Parathyroid adenoma (tissue), 2 donors: ENCODE results near the gene MOCOS.

Experiments used
- H2AFZ ChIP-seq: fragments of 300-600 bp; sonication (generic); one replicate; pipeline ENCODE4 v1.7.0; 2017; ENCODE audit warnings: antibody characterized with exemption, mild to moderate bottlenecking
- H3K27ac ChIP-seq: fragments of 300-600 bp; sonication (generic); one replicate; pipeline ENCODE4 v1.7.0; 2017
- H3K27me3 ChIP-seq: fragments of 300-600 bp; sonication (generic); one replicate; pipeline ENCODE4 v1.7.0; 2017; ENCODE audit warnings: low read length; ENCODE audit not compliant: control insufficient read depth, insufficient read depth
- H3K36me3 ChIP-seq: fragments of 300-600 bp; sonication (generic); one replicate; pipeline ENCODE4 v1.7.0; 2017; ENCODE audit warnings: low read length; ENCODE audit not compliant: control insufficient read depth, insufficient read depth
- H3K4me1 ChIP-seq: fragments of 300-600 bp; sonication (generic); one replicate; pipeline ENCODE4 v1.7.0; 2017; ENCODE audit warnings: control low read depth
- H3K4me2 ChIP-seq: fragments of 300-600 bp; sonication (generic); one replicate; pipeline ENCODE4 v1.7.0; 2017; ENCODE audit warnings: low read length
- H3K4me3 ChIP-seq: fragments of 300-600 bp; sonication (generic); one replicate; pipeline ENCODE4 v1.7.0; 2017; ENCODE audit warnings: low read depth, low read length
- H3K79me2 ChIP-seq: fragments of 300-600 bp; sonication (generic); one replicate; pipeline ENCODE4 v1.7.0; 2017; ENCODE audit warnings: control low read depth
- H3K9ac ChIP-seq: fragments of 300-600 bp; sonication (generic); one replicate; pipeline ENCODE4 v1.7.0; 2017; ENCODE audit warnings: mild to moderate bottlenecking
- H3K9me3 ChIP-seq: fragments of 300-600 bp; sonication (generic); one replicate; pipeline ENCODE4 v1.7.0; 2017; ENCODE audit warnings: low read length; ENCODE audit not compliant: control insufficient read depth
- TF ChIP-seq, protein P1 (sequence below): fragments of 300-600 bp; sonication (generic); IDR thresholded peaks from one replicate; pipeline ENCODE4 v1.7.0; 2017; ENCODE audit warnings: antibody characterized with exemption, mild to moderate bottlenecking
- donor health status: primary hyperparathyroidism.

MOCOS gene

DNA sequence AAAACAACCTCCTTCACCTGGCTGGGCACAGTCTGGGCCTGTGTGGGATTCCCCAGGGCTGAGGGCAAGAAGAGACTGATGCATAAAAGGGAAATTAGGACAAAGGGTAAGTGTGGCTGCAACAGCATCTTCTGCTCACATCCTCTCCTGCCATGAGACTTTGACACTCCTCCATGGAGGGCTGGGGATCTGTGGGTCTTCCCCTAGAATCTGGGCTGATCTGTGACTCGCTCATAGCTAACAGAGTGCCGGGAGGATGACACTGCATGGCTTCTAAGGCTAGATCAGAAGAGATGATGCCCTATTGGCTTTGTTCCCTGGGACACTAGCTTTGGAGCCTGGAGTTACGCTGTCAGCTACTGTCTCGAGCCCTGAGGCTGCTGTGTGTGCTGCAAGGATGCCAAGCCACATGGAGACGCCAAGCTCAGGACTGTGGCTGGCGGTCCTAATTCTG is 24.3 kb downstream of the MOCOS start:
- Histone ChIP-seq H3K9me3 (no peaks in the 10 kb centered on the region), H3K27me3 (no peaks in the 10 kb centered on the region), H3K36me3 (no peaks in the 10 kb centered on the region), H3K79me2 (no peaks in the 10 kb centered on the region), H3K27ac (no peak overlapping the region), H3K4me1 (no peaks in the 10 kb centered on the region), H3K4me3 (no peak overlapping the region), H2AFZ (no peak overlapping the region), H3K9ac (no peak overlapping the region), H3K4me2 (no peak overlapping the region)
- TF ChIP-seq, protein P1, sequence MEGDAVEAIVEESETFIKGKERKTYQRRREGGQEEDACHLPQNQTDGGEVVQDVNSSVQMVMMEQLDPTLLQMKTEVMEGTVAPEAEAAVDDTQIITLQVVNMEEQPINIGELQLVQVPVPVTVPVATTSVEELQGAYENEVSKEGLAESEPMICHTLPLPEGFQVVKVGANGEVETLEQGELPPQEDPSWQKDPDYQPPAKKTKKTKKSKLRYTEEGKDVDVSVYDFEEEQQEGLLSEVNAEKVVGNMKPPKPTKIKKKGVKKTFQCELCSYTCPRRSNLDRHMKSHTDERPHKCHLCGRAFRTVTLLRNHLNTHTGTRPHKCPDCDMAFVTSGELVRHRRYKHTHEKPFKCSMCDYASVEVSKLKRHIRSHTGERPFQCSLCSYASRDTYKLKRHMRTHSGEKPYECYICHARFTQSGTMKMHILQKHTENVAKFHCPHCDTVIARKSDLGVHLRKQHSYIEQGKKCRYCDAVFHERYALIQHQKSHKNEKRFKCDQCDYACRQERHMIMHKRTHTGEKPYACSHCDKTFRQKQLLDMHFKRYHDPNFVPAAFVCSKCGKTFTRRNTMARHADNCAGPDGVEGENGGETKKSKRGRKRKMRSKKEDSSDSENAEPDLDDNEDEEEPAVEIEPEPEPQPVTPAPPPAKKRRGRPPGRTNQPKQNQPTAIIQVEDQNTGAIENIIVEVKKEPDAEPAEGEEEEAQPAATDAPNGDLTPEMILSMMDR, result no peak

DNA sequence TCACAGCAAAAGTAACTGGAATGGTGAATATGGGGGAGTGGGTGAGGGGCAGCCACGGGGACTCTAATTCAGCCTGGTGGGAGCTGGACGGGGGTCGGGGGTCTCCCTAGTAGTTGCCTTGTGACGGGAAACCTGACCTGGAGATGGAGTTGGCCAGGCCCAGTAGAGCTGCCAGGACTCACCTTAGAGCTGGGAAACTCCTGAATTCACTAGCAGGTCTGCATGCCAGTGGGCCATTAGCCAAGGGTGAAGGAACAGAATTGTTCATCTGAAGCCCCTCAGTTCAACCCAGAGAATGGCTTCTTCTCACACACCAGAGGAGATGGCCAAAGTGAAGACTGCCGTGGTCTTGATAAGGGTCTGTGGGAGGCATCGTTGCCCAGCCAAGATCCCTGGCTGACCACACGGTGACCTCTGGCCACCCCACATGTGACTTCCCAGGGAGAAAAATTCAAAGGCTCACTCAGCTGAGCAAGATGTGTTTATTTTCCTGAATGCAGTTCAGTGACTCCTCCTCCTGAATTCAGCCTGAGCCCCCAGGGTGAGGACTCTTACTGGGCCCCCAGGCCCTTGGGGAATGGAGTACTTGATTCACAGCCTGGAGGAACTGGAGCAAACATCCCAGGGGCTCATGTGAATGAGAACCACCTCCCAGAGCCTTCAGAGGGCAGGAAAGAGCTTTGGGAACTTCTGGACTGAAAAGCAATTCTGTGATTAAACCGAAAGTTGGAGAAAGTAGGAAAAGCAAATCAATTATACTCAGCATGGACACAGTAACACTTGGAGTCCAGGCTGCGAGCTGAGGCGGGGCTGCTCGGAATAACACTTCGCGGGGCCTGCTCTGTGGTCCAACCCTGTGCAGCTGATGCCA is 25.2 kb downstream of the MOCOS start:
- no peaks in the 10 kb centered on the region for H3K4me1 ChIP-seq
- H3K4me3 ChIP-seq, result no peak overlapping the region
- no peak overlapping the region for H3K9ac ChIP-seq
- no peaks in the 10 kb centered on the region for H3K9me3 ChIP-seq
- no peak overlapping the region for H2AFZ ChIP-seq
- H3K36me3 ChIP-seq, result no peaks in the 10 kb centered on the region
- H3K27ac ChIP-seq, result no peak overlapping the region
- H3K27me3 ChIP-seq, result no peaks in the 10 kb centered on the region
- TF ChIP-seq, protein P1, result no peak
- H3K79me2 ChIP-seq, result no peaks in the 10 kb centered on the region
- H3K4me2 ChIP-seq, result no peak overlapping the region

DNA sequence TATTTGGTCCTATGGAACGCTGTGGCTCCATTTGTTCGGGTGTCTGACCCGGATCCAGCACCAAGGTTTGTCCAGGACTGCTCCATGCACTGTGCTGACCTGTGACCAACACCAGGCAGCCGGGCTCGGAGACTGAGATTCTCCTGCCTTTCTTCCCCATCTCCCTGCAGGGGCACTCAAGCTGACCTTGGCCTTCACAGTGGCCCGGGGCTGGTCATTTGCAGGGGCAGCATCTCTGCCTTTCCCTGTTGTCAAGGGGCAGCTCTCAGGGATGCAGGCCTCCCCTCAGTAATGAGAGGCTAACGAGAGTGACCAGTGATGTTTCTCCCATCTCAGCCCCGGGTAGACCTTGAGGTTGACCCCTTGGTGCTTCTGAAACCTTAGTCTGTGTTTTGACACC is 27.5 kb downstream of the MOCOS start:
- Histone ChIP-seq H3K4me3 (no peak overlapping the region), H3K9ac (no peak overlapping the region), H3K27me3 (no peaks in the 10 kb centered on the region), H3K27ac (no peak overlapping the region), H2AFZ (no peak overlapping the region), H3K4me1 (no peaks in the 10 kb centered on the region), H3K79me2 (no peaks in the 10 kb centered on the region), H3K36me3 (no peaks in the 10 kb centered on the region), H3K4me2 (no peak overlapping the region), H3K9me3 (no peaks in the 10 kb centered on the region)
- TF ChIP-seq, protein P1, result no peak

DNA sequence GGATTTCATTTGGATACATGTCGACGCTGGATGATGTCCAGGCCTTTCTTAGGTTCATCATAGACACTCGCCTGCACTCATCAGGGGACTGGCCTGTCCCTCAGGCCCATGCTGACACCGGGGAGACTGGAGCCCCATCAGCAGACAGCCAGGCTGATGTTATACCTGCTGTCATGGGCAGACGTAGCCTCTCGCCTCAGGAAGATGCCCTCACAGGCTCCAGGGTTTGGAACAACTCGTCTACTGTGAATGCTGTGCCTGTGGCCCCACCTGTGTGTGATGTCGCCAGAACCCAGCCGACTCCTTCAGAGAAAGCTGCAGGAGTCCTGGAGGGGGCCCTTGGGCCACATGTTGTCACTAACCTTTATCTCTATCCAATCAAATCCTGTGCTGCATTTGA is 28.3 kb downstream of the MOCOS start:
- Histone ChIP-seq H3K4me1 (no peaks in the 10 kb centered on the region), H3K27me3 (no peaks in the 10 kb centered on the region), H2AFZ (no peak overlapping the region), H3K9me3 (no peaks in the 10 kb centered on the region), H3K4me3 (no peak overlapping the region), H3K4me2 (no peak overlapping the region), H3K9ac (no peak overlapping the region), H3K36me3 (no peaks in the 10 kb centered on the region), H3K27ac (no peak overlapping the region), H3K79me2 (no peaks in the 10 kb centered on the region)
- TF ChIP-seq, protein P1, result no peak

DNA sequence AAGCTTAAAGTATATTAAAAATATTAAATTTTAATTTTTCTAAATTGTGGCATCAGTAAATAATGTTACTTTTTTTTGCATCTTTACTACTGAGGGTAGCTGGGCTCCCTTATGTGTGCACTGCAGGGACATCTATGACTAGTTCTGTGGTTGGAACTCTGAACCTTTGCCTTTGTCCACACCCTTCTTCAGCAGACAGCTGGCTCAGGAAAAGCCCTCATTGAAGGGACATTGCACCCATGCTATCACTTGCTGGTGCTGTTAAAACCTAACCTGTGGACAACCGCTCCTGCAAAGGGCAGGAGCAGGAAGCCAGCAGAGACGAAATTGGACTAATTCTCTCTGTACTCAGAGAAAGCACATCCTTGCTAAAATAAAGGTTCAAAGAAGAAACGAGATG is 30.1 kb downstream of the MOCOS start:
- Histone ChIP-seq H3K4me3 (no peak overlapping the region), H3K79me2 (no peaks in the 10 kb centered on the region), H3K36me3 (no peaks in the 10 kb centered on the region), H2AFZ (no peak overlapping the region), H3K9ac (no peak overlapping the region), H3K9me3 (no peaks in the 10 kb centered on the region), H3K4me2 (no peak overlapping the region), H3K4me1 (no peaks in the 10 kb centered on the region), H3K27me3 (no peaks in the 10 kb centered on the region), H3K27ac (no peak overlapping the region)
- TF ChIP-seq, protein P1, result no peak
